Mucosa of stomach (tissue), 1 donor: ENCODE results near the gene STX8.
"Not testable (repeated sequence)": the region's sequence is repeated elsewhere in the genome, so short reads cannot be mapped to it uniquely, and the experiment has no call there.

Source experiments
- H3K27me3 ChIP-seq: one replicate; pipeline ENCODE4 v1.7.0; 2013; ENCODE audit warnings: mild to moderate bottlenecking, low read length; ENCODE audit not compliant: control insufficient read depth, insufficient read depth
- H3K36me3 ChIP-seq: one replicate; pipeline ENCODE4 v1.7.0; 2013; ENCODE audit warnings: low read length; ENCODE audit not compliant: control insufficient read depth, insufficient read depth
- H3K4me1 ChIP-seq: one replicate; pipeline ENCODE4 v1.7.0; 2013; ENCODE audit warnings: mild to moderate bottlenecking, low read length; ENCODE audit not compliant: control insufficient read depth, insufficient read depth
- H3K4me3 ChIP-seq: one replicate; pipeline ENCODE4 v1.7.0; 2013; ENCODE audit warnings: low read length
- H3K9ac ChIP-seq: one replicate; pipeline ENCODE4 v1.7.0; 2013; ENCODE audit warnings: mild to moderate bottlenecking, low read length, moderate library complexity
- H3K9me3 ChIP-seq: one replicate; pipeline ENCODE4 v1.7.0; 2013; ENCODE audit warnings: mild to moderate bottlenecking, low read length, moderate library complexity; ENCODE audit not compliant: control insufficient read depth
- donor health status: Pancreatic carcinoma.

The STX8 gene

DNA sequence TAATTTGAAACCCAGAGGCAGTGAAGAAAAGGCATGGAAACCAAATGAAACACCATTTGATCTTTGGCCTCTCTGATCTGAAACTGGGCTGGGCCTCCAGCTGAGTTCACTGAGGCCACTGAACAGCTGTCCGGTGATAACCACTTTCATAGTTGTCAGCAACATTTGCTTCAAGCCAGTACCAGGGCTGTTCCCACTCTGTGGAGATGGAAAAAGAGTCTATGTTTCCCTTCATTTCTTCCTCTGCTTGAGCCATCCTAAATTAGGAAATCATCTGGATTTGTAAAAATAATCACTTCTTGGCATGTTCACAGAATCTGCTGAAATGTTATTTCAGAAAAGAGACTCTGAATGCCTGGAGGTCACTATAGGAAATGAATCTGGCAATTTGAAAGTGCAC is 119.3 kb downstream of the STX8 start:
- H3K27me3 ChIP-seq: no peaks in the 10 kb centered on the region
- no peaks in the 10 kb centered on the region for H3K4me1 ChIP-seq
- H3K36me3 ChIP-seq: no peaks in the 10 kb centered on the region
- no peak overlapping the region for H3K4me3 ChIP-seq
- no peak overlapping the region for H3K9ac ChIP-seq
- peaks cover 5% of the 10 kb centered on the region for H3K9me3 ChIP-seq

DNA sequence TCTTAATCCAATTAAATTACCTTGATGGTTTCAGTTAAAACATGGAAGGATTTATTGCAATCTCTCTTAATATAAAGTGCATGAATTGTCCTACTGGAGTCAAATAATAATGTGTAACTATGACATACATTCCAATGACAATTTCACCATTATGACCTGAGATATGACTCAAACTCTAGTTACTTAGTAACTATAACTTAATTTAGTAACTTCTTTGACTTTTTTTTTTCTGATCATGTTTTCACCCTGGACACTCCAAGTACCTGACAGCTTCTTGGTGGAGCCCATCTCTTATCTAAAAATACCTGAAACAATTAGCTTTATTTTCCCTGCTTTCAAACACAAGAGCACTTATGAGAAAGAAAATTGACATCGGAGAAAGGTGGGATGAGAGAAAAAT is 123.7 kb downstream of the STX8 start:
- H3K9me3 ChIP-seq: no peaks in the 10 kb centered on the region
- H3K4me3 ChIP-seq: no peak overlapping the region
- no peaks in the 10 kb centered on the region for H3K27me3 ChIP-seq
- no peaks in the 10 kb centered on the region for H3K4me1 ChIP-seq
- no peaks in the 10 kb centered on the region for H3K36me3 ChIP-seq
- no peak overlapping the region for H3K9ac ChIP-seq

DNA sequence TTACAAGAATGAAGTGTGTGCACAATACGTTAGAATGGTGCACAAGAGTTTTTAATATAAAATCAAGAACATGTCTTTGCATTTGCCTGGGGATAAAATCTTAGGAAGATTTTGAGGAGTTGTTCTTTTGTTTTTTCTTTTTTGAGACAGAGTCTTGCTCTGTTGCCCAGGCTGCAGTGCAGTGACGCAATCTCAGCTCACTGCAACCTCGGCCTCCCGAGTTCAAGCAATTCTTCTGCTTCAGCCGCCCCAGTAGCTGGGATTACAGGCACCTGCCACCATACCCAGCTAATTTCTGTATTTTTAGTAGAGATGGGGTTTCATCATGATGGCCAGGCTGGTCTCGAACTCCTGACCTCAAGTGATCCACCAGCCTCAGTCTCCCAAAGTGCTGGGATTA is 128.3 kb downstream of the STX8 start:
- not testable (repeated sequence) for H3K36me3 ChIP-seq, H3K4me1 ChIP-seq, H3K9me3 ChIP-seq, H3K27me3 ChIP-seq, H3K9ac ChIP-seq, H3K4me3 ChIP-seq

DNA sequence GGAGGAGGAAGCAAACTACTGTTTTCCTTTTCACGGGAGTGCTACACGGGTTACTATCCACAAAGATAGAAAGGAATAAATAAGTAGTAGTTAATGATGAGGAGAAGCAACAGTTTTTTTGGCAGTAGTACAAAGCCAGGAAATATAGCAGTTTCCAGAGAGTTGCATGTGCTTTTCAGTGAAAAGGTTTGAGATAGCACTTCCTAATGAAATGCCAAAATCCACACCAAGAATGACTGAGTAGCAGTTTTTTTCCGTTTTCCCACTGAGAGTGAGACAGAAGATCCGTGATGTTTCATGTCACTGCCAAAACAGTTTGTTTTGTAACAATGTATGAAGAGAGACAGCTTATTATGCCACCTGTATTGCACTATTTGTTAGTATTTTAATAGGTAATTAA is 129.1 kb downstream of the STX8 start:
- Histone ChIP-seq H3K9ac (no peak overlapping the region), H3K4me3 (no peak overlapping the region), H3K36me3 (no peaks in the 10 kb centered on the region), H3K9me3 (no peaks in the 10 kb centered on the region), H3K27me3 (no peaks in the 10 kb centered on the region), H3K4me1 (no peaks in the 10 kb centered on the region)

DNA sequence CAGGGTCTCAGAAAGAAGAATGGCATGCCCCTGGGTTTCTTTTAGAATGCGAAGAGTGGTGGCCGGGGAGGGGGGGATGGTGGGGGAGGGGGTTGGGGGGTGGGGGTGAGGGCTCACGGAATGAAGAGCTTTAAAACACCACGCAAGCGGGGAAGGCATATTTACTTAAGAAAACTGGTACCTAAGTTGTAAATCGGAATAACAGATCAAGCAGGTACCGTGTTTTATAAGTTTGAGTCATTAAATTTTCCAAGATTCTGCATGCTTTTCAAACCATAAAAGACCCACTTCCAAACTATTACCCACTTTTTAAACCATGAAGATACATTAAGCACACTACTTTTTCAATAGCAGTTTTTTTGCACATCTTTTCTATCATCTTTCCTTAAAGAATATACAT is 130.2 kb downstream of the STX8 start:
- no peak overlapping the region for H3K4me3 ChIP-seq
- no peaks in the 10 kb centered on the region for H3K27me3 ChIP-seq
- H3K9ac ChIP-seq: no peak overlapping the region
- no peaks in the 10 kb centered on the region for H3K36me3 ChIP-seq
- no peaks in the 10 kb centered on the region for H3K9me3 ChIP-seq
- no peaks in the 10 kb centered on the region for H3K4me1 ChIP-seq

DNA sequence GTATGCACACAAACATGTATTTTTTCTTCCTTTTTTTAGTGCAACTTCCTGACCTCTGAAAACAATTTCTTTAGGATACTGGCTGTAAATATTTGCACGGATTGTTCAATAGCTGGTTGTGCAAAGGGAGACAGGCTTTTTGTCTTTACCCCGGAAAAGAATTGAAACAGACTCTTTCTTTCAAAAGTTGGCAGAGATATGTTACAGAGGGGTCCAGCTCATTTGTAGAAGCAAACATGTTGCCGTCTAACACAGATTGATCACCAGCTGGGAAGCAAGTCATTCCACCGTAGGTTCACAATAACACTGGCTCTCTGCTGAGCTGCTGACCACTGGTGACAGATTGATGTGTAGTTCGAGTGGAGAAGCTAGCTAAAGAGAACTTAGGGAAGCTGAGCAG is 130.9 kb downstream of the STX8 start:
- Histone ChIP-seq H3K27me3 (no peaks in the 10 kb centered on the region), H3K4me1 (no peaks in the 10 kb centered on the region), H3K9me3 (no peaks in the 10 kb centered on the region), H3K4me3 (no peak overlapping the region), H3K36me3 (no peaks in the 10 kb centered on the region), H3K9ac (no peak overlapping the region)

DNA sequence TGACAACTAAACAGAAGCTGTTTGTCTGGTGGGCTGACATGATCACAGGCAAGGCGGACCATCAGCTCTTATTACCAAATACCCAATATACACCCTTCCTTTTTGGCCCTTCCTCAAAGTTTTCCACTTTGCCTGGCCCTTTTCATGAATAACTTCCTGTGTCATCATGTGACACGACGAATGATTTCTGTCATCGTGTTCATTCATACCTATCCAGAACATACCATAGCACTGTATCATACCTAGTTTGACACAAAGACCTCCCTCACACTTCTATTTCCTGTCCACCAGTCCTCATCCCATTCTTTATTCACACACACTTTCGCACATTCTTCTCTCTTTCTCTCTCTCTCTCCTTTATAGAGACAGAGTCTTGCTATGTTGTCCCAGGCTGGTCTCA is 131.8 kb downstream of the STX8 start:
- H3K36me3 ChIP-seq: no peaks in the 10 kb centered on the region
- H3K9me3 ChIP-seq: no peaks in the 10 kb centered on the region
- no peaks in the 10 kb centered on the region for H3K27me3 ChIP-seq
- H3K4me1 ChIP-seq: no peaks in the 10 kb centered on the region
- no peak overlapping the region for H3K4me3 ChIP-seq
- H3K9ac ChIP-seq: no peak overlapping the region

DNA sequence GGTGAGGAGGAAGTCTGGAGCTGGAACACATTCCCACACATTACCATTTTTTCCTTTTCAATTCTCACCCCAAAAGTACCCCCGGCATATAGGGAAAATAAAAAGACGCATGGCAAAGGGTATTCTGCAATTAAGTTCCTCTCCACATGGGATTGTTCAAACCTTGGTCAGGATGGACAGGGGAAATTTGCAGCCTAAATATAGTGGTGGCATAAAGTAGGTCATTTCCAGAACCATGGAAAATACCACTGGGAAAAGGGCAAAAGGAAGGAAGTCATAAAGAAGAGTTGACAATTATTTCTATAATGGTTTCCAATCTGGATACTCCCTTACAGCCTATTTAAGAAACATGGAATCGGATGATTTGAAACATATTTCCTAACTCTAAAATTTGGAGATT is 135.8 kb downstream of the STX8 start:
- H3K4me1 ChIP-seq: no peaks in the 10 kb centered on the region
- H3K9me3 ChIP-seq: no peaks in the 10 kb centered on the region
- no peak overlapping the region for H3K4me3 ChIP-seq
- H3K27me3 ChIP-seq: no peaks in the 10 kb centered on the region
- H3K36me3 ChIP-seq: no peaks in the 10 kb centered on the region
- no peak overlapping the region for H3K9ac ChIP-seq

DNA sequence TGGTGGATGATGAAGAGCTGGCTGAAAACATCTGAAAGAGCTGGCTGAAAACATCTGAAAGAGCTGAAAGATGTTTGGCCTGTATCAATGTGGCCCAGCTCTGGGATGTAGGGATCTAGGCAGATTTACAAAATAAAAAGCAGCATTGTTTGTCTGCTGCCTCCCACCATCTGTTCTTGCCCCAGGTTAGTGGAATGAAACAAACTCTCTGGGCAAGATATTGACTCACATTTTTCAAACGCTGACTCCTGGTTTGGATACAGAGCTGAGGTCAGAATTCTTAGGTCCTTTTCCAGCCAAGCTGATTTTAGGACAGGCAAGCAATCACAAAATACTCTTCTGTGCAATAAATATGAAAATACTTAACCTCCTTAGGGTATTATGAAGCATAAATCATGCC is 139.0 kb downstream of the STX8 start:
- Histone ChIP-seq H3K4me1 (no peaks in the 10 kb centered on the region), H3K27me3 (no peaks in the 10 kb centered on the region), H3K9me3 (no peaks in the 10 kb centered on the region), H3K9ac (no peak overlapping the region), H3K36me3 (no peaks in the 10 kb centered on the region), H3K4me3 (no peak overlapping the region)

DNA sequence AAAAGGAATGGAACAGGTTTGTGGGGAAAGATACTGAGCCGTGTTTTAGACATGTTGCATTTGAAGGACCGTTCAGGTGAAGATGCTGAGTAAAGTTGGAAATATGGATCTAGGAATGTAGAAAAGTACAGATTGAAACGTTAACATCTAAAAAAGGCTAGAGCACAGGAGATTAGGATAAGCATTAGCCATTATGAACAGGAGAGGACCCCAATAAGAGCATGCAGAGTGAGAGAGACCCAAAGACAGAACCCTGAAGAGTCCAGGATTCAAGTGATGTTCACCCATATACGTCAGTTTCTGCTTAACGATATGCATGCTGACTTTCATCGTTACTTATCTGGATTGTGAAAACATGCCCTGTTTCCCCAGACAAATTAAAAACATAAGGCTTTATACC is 140.5 kb downstream of the STX8 start:
- H3K36me3 ChIP-seq: no peaks in the 10 kb centered on the region
- no peak overlapping the region for H3K9ac ChIP-seq
- H3K4me1 ChIP-seq: no peaks in the 10 kb centered on the region
- no peaks in the 10 kb centered on the region for H3K9me3 ChIP-seq
- no peak overlapping the region for H3K4me3 ChIP-seq
- no peaks in the 10 kb centered on the region for H3K27me3 ChIP-seq

DNA sequence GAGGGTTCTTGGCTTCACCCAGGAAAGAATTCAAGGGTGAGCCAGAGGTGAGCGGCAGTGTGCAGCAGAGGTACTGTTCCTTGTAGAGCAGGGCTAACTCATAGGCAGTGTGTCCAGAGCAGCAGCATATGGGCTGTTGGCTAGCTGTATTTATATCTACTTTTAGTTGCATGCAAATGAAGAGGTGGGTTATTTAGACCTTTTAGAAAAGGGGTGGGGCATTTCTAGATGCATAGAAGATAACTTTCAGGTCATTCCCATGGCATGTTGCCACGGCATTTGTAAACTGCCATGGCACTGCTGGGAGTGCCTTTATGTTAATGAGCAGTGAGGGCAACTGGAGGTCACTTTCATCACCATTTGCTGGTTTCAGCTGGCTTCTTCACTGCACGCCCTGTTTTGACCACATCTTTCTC is 141.0 kb downstream of the STX8 start:
- Histone ChIP-seq H3K27me3 (no peaks in the 10 kb centered on the region), H3K9me3 (no peaks in the 10 kb centered on the region), H3K9ac (no peak overlapping the region), H3K4me1 (no peaks in the 10 kb centered on the region), H3K36me3 (no peaks in the 10 kb centered on the region), H3K4me3 (no peak overlapping the region)

DNA sequence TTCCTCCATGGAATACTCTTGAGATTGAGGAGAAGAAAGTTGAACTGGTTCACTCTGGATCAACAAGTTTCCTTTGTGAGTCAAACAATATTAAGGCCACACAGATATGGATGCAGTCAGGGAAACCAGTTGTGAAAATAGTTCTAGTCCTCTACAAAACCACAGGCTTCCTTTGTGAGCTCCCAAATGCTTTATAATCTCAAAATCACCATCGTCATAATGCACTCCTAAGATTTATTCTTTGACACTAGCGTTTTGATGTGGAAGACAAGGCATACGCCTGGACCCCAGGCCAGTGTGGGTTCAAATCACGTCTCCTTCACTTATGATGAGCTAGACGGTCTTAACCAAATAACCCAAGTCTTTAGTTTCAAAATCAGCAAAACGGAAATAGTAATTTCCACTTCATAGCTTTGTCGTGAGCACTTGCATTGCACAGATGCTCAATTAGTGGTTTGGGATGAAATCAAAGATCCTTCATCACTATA is 142.6 kb downstream of the STX8 start:
- Histone ChIP-seq H3K4me3 (no peak overlapping the region), H3K27me3 (no peaks in the 10 kb centered on the region), H3K36me3 (no peaks in the 10 kb centered on the region), H3K4me1 (no peaks in the 10 kb centered on the region), H3K9me3 (no peaks in the 10 kb centered on the region), H3K9ac (no peak overlapping the region)

DNA sequence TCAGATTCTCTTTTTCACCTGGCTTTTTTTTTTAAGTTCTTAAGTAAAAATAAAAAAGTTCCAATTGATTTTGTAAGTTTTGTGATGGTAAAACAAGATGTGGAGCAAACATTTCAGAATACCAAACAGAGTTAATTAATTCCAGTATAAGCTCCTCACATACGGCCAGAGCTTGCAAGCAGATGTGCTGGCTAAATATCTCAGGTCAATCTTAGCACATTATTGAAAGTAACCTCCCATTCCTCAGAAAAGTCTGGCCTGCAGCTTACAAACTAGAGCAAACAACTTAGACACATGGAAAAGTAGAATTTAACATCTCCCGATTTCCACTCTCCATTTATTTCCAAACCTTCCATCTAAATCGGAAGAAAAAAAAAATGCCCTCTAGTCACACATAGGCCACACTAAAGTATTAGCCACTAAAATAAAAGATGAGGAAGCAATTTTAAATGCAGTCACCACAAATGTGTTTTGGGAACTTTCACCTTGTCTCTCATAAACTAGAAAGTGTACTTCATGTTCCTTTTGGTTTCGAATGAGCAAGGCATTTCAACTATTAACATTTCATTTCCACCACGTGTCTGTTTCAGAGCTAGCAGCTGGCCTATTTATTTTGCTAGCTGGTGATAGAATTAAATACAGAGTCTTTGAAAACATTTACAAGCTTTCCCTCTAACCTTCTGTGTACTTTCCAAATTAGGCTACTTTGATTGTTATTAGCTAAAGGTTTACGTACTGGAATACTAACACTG is 143.3 kb downstream of the STX8 start:
- no peak overlapping the region for H3K9ac ChIP-seq
- no peaks in the 10 kb centered on the region for H3K4me1 ChIP-seq
- H3K4me3 ChIP-seq: no peak overlapping the region
- no peaks in the 10 kb centered on the region for H3K36me3 ChIP-seq
- no peaks in the 10 kb centered on the region for H3K27me3 ChIP-seq
- no peaks in the 10 kb centered on the region for H3K9me3 ChIP-seq
